ENCODE data around the gene CAVIN4. TPM values are rescaled to one million over a fixed set of nuclear protein-coding genes. Genes with fewer than 3 reads are reported as not detected.

CAVIN4 gene
- polyA plus RNA-seq, 1 donor (not counting 4 experiments of a cell fraction or from before 2014, with no cell fraction given): 0.18 TPM

DNA sequence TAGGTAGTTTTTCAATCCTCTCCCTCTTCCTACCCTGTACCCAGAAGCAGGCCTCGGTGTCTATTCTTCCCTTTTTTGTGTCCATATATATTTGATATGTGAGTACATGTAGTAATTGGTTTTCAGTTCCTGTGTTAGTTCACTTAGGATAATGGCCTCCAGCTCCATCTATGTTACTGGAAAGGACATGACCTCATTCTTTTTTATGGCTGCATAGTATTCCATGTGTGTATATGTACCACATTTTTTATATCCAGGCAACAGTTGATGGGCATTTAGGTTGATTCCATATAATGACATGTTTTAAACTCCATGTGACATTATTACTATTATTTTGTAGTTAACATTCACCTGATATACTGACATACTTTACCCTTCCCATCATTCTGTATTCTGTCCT is 49.1 kb downstream of the CAVIN4 start:
- Histone ChIP-seq H2AFZ (ENCODE audit: control insufficient read depth, low read length) (no peak overlapping the region), H3K27me3 (ENCODE audit: control insufficient read depth, extremely low read depth, insufficient read depth, low read length) (no peaks in the 10 kb centered on the region), H3K9me1 (ENCODE audit: control insufficient read depth, extremely low read depth, insufficient read depth, low read length) (no peaks in the 10 kb centered on the region), H3K4me1 (ENCODE audit: control insufficient read depth, extremely low read depth, insufficient read depth, low read length) (no peaks in the 10 kb centered on the region), H3K27ac (ENCODE audit: control insufficient read depth, insufficient read depth, low read length) (no peak overlapping the region), H3K9ac (ENCODE audit: control insufficient read depth, extremely low read depth, insufficient read depth, low read length) (no peak overlapping the region), H3K36me3 (ENCODE audit: control insufficient read depth in 2 of 2, extremely low read depth in 1 of 2, insufficient read depth in 2 of 2, low read length in 2 of 2) (no peaks in the 10 kb centered on the region), H4K20me1 (ENCODE audit: control insufficient read depth, extremely low read depth, insufficient read depth, low read length) (no peaks in the 10 kb centered on the region), H3K4me2 (ENCODE audit: control insufficient read depth, extremely low read depth, insufficient read depth, low read depth, low read length) (no peak overlapping the region), H3K9me3 (ENCODE audit: control insufficient read depth, low read depth, low read length) (no peaks in the 10 kb centered on the region), H3K79me2 (ENCODE audit: control insufficient read depth, insufficient read depth, low read length) (no peaks in the 10 kb centered on the region), H3K4me3 (ENCODE audit: control insufficient read depth in 2 of 3, extremely low read depth in 1 of 3, insufficient read depth in 2 of 3, low read depth in 1 of 3, low read length in 3 of 3) (no peak overlapping the region)
- no peak for TF ChIP-seq EZH2 (IDR thresholded peaks at IDR 0.05; ENCODE audit: low read length)
- TF ChIP-seq, protein P1, sequence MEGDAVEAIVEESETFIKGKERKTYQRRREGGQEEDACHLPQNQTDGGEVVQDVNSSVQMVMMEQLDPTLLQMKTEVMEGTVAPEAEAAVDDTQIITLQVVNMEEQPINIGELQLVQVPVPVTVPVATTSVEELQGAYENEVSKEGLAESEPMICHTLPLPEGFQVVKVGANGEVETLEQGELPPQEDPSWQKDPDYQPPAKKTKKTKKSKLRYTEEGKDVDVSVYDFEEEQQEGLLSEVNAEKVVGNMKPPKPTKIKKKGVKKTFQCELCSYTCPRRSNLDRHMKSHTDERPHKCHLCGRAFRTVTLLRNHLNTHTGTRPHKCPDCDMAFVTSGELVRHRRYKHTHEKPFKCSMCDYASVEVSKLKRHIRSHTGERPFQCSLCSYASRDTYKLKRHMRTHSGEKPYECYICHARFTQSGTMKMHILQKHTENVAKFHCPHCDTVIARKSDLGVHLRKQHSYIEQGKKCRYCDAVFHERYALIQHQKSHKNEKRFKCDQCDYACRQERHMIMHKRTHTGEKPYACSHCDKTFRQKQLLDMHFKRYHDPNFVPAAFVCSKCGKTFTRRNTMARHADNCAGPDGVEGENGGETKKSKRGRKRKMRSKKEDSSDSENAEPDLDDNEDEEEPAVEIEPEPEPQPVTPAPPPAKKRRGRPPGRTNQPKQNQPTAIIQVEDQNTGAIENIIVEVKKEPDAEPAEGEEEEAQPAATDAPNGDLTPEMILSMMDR (optimal IDR thresholded peaks at IDR 0.05 in 1 of 3, IDR thresholded peaks at IDR 0.05 in 1 of 3, conservative IDR thresholded peaks at IDR 0.05 in 1 of 3; ENCODE audit: extremely low read depth in 1 of 3, insufficient read depth in 2 of 3, low read length in 3 of 3): no peak
- DNase-seq (ENCODE audit: low read depth, low spot score) (no peak), FAIRE-seq (no peak)
- dilution Hi-C loops (cut with MboI; ENCODE audit: extremely low pct_ligation_motif_present, low sequenced_read_pairs): no loop called here

DNA sequence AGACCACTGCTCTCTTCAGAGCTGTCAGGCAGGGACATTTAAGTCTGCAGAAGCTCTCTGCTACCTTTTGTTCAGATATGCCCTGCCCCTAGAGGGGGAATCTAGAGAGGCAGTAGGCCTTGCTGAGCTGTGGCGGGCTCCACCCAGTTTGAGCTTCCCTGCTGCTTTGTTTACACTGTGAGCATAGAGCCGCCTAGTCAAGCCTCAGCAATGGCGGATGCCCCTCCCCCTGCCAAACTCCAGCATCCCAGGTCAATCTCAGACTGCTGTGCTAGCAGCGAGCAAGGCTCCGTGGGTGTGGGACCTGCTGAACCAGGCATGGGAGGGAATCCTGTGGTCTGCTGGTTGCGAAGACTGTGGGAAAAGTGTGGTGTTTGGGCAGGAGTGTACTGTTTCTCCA is 59.9 kb downstream of the CAVIN4 start:
- DNase-seq (ENCODE audit: low read depth, low spot score): no peak
- Histone ChIP-seq H2AFZ (ENCODE audit: control insufficient read depth, low read length) (no peak overlapping the region), H3K4me1 (ENCODE audit: control insufficient read depth, extremely low read depth, insufficient read depth, low read length) (no peaks in the 10 kb centered on the region), H3K4me3 (ENCODE audit: control insufficient read depth in 2 of 3, extremely low read depth in 1 of 3, insufficient read depth in 2 of 3, low read depth in 1 of 3, low read length in 3 of 3) (no peak overlapping the region), H3K4me2 (ENCODE audit: control insufficient read depth, extremely low read depth, insufficient read depth, low read depth, low read length) (no peak overlapping the region), H3K9me1 (ENCODE audit: control insufficient read depth, extremely low read depth, insufficient read depth, low read length) (no peaks in the 10 kb centered on the region), H3K9ac (ENCODE audit: control insufficient read depth, extremely low read depth, insufficient read depth, low read length) (no peak overlapping the region), H3K9me3 (ENCODE audit: control insufficient read depth, low read depth, low read length) (no peaks in the 10 kb centered on the region), H3K36me3 (ENCODE audit: control insufficient read depth in 2 of 2, extremely low read depth in 1 of 2, insufficient read depth in 2 of 2, low read length in 2 of 2) (no peaks in the 10 kb centered on the region), H4K20me1 (ENCODE audit: control insufficient read depth, extremely low read depth, insufficient read depth, low read length) (no peaks in the 10 kb centered on the region), H3K27ac (ENCODE audit: control insufficient read depth, insufficient read depth, low read length) (no peak overlapping the region), H3K79me2 (ENCODE audit: control insufficient read depth, insufficient read depth, low read length) (no peaks in the 10 kb centered on the region), H3K27me3 (ENCODE audit: control insufficient read depth, extremely low read depth, insufficient read depth, low read length) (no peaks in the 10 kb centered on the region)
- TF ChIP-seq, protein P1 (optimal IDR thresholded peaks at IDR 0.05 in 1 of 3, IDR thresholded peaks at IDR 0.05 in 1 of 3, conservative IDR thresholded peaks at IDR 0.05 in 1 of 3; ENCODE audit: extremely low read depth in 1 of 3, insufficient read depth in 2 of 3, low read length in 3 of 3): no peak
- no peak for TF ChIP-seq EZH2 (IDR thresholded peaks at IDR 0.05; ENCODE audit: low read length)
- FAIRE-seq: no peak
- dilution Hi-C loops (cut with MboI; ENCODE audit: extremely low pct_ligation_motif_present, low sequenced_read_pairs): no loop called here

Other genes with a start within 250 kb of the CAVIN4 start
- gene TEX10, start 225.1 kb upstream of the CAVIN4 start, polyA plus RNA-seq: 31.3 to 50.7 TPM (median 32.9 TPM) in 3 replicates
- 23.3 to 66.2 TPM (median 50.7 TPM) in 3 replicates for gene MSANTD3, start 150.9 kb upstream of the CAVIN4 start, polyA plus RNA-seq
- gene TMEFF1, start 104.9 kb upstream of the CAVIN4 start, polyA plus RNA-seq: 0.06 TPM in 1 of 3 replicates, not detected in the others

Measured in keratinocyte (primary cell).